Endothelial cell of umbilical vein (primary cell): Measurements from ENCODE around the gene TGIF1. TPM values are rescaled to one million over a fixed set of nuclear protein-coding genes. Genes with fewer than 3 reads are reported as not detected.

ENCODE experiments used
- BruUV-seq: library from RNA; stranded (reverse); fragments of 400-500 nt; replicated peaks from 2 replicates; lab custom pipeline; 2021; lab: Mats Ljungman, UMichigan
- CTCF ChIA-PET: fragments of 300-600, 350-600 bp; sonication (Branson Sonifier 250); formaldehyde crosslinking; loops from one replicate; lab custom pipeline; 2021; ENCODE audit warnings: antibody characterized with exemption, inconsistent platforms; lab: Charles Lee
- POLR2A ChIA-PET: fragments of 300-600, 350-600 bp; sonication (Branson Sonifier 250); formaldehyde crosslinking; loops from one replicate; lab custom pipeline; 2021; ENCODE audit warnings: antibody characterized with exemption, inconsistent platforms; lab: Charles Lee
- DNase-seq: peaks from one replicate; pipeline ENCODE4 v3.0.0-alpha.2; 2011; ENCODE audit warnings: low read depth, low spot score
- FAIRE-seq: peaks from 2 replicates; lab custom pipeline; 2011; peaks lifted over from hg19 to GRCh38; lab: Jason Lieb, UNC
- H2AFZ ChIP-seq: 2 replicates; pipeline ENCODE4 v1.6.0; 2012; ENCODE audit warnings: low read depth, low read length, control low read depth, inconsistent platforms
- H3K27ac ChIP-seq: 2 replicates; pipeline ENCODE4 v1.5.1; 2011; ENCODE audit warnings: low read depth, mild to moderate bottlenecking, control low read depth, low read length, moderate library complexity; ENCODE audit not compliant: insufficient read depth
- H3K27me3 ChIP-seq, 2 experiments: 2 replicates each; pipeline versions ENCODE4 v1.6.0 to v1.6.1; 2011; ENCODE audit warnings: low read length in 2 of 2, mixed read lengths in 1 of 2; ENCODE audit not compliant: control insufficient read depth in 2 of 2, insufficient read depth in 2 of 2
- H3K36me3 ChIP-seq, 2 experiments: 2 replicates in 1 of 2; 3 replicates in 1 of 2; pipeline ENCODE4 v1.5.1; 2011; ENCODE audit warnings: low read length in 2 of 2, mild to moderate bottlenecking in 1 of 2, moderate library complexity in 1 of 2; ENCODE audit not compliant: control insufficient read depth in 2 of 2, insufficient read depth in 2 of 2; ENCODE audit errors: extremely low read depth in 1 of 2
- H3K4me1 ChIP-seq: 3 replicates; pipeline ENCODE4 v1.5.1; 2011; ENCODE audit warnings: mild to moderate bottlenecking, low read length; ENCODE audit not compliant: control insufficient read depth, insufficient read depth; ENCODE audit errors: extremely low read depth
- H3K4me2 ChIP-seq: 2 replicates; pipeline ENCODE4 v1.6.1; 2011; ENCODE audit warnings: low read length, control low read depth, mixed read lengths; ENCODE audit not compliant: insufficient read depth
- H3K4me3 ChIP-seq, 3 experiments: fragments of 200-600 bp in 1 of 3; sonication (generic), shearing (Covaris generic) in 1 of 3; replicated peaks in 1 of 3; 2 replicates each; pipeline ENCODE4 v1.5.1; 2011 to 2016; ENCODE audit warnings: control low read depth in 3 of 3, low read length in 3 of 3, mild to moderate bottlenecking in 2 of 3, inconsistent platforms in 1 of 3, low read depth in 1 of 3, moderate library complexity in 1 of 3; ENCODE audit not compliant: insufficient read depth in 1 of 3
- H3K79me2 ChIP-seq: 2 replicates; pipeline ENCODE4 v1.6.0; 2012; ENCODE audit warnings: low read length, inconsistent platforms; ENCODE audit not compliant: control insufficient read depth, insufficient read depth
- H3K9ac ChIP-seq: replicated peaks from 2 replicates; pipeline ENCODE3; 2011; ENCODE audit warnings: low read length, control low read depth; ENCODE audit not compliant: insufficient read depth; ENCODE audit errors: extremely low read depth
- H3K9me1 ChIP-seq: replicated peaks from 3 replicates; pipeline ENCODE4 v1.6.0; 2011; ENCODE audit warnings: mild to moderate bottlenecking, low read length; ENCODE audit not compliant: control insufficient read depth, insufficient read depth; ENCODE audit errors: extremely low read depth
- H3K9me3 ChIP-seq: replicated peaks from 2 replicates; pipeline ENCODE4 v1.5.1; 2012; ENCODE audit warnings: low read length, inconsistent platforms; ENCODE audit not compliant: control insufficient read depth, insufficient read depth
- H4K20me1 ChIP-seq: replicated peaks from 2 replicates; pipeline ENCODE3; 2011; ENCODE audit warnings: mild to moderate bottlenecking, low read length; ENCODE audit not compliant: control insufficient read depth, insufficient read depth; ENCODE audit errors: extremely low read depth
- EZH2 ChIP-seq: IDR thresholded peaks from 2 replicates; pipeline ENCODE4 v1.6.1; 2012; ENCODE audit warnings: borderline replicate concordance, low read depth, mild to moderate bottlenecking, moderate library complexity, low read length, inconsistent platforms; ENCODE audit not compliant: severe bottlenecking
- FOS ChIP-seq: IDR thresholded peaks from 2 replicates; pipeline ENCODE4 v1.6.1; 2011; ENCODE audit warnings: mild to moderate bottlenecking, low read length, moderate library complexity, borderline replicate concordance; ENCODE audit not compliant: insufficient read depth
- GATA2 ChIP-seq: IDR thresholded peaks from 2 replicates; pipeline ENCODE4 v1.7.0; 2011; ENCODE audit warnings: low read depth, mild to moderate bottlenecking, moderate library complexity, mixed read lengths, low read length; ENCODE audit not compliant: insufficient read length, insufficient read depth
- JUN ChIP-seq: IDR thresholded peaks from 2 replicates; pipeline ENCODE4 v1.6.1; 2011; ENCODE audit warnings: borderline replicate concordance, low read depth; ENCODE audit not compliant: insufficient read length, insufficient read depth
- MAX ChIP-seq: IDR thresholded peaks from 2 replicates; pipeline ENCODE4 v1.6.1; 2011; ENCODE audit not compliant: insufficient read depth, insufficient read length
- MYC ChIP-seq: IDR thresholded peaks from one replicate; pipeline ENCODE4 v1.6.1; 2011; ENCODE audit warnings: mild to moderate bottlenecking, low read depth, low read length
- POLR2A ChIP-seq: IDR thresholded peaks from 2 replicates; pipeline ENCODE4 v1.6.1; 2012; ENCODE audit warnings: low read depth, mild to moderate bottlenecking, control low read depth, low read length
- POLR2AphosphoS5 ChIP-seq: IDR thresholded peaks from 2 replicates; pipeline ENCODE4 v1.6.1; 2012; ENCODE audit warnings: low read depth, mild to moderate bottlenecking, control low read depth, low read length, moderate library complexity; ENCODE audit not compliant: insufficient read depth
- dilution Hi-C: fragments of 300-500 bp; cut with MboI; formaldehyde crosslinking; loops from one replicate; pipeline ENCODE4 v1.15.0; 2019; ENCODE audit warnings: low sequenced_read_pairs; ENCODE audit not compliant: extremely low pct_ligation_motif_present
- intact Hi-C: fragments of 100-400 bp; cut with micrococcal nuclease; formaldehyde crosslinking; loops from one replicate; pipeline ENCODE4 v1.10.0; 2022
- polyA plus RNA-seq, 4 experiments: library from polyadenylated mRNA; depleted of rRNA in 3 of 4; stranded (reverse) in 3 of 4; unstranded in 1 of 4; fragments of >200 nt; gene quantifications; 2 replicates each; pipeline versions ENCODE4 v1.2.1 to v1.2.3, GENCODE V29; 2011 to 2012; ENCODE audit warnings: missing spikeins in 1 of 4
- total RNA-seq: library from RNA; stranded (reverse); gene quantifications from 2 replicates; pipeline ENCODE4 v1.2.3, GENCODE V29; 2021
- TF ChIP-seq, protein P1 (sequence below), 2 donors: IDR thresholded peaks; 1 replicate in 1 of 2; 2 replicates in 1 of 2; pipeline ENCODE4 v1.5.1; 2011; ENCODE audit warnings: low read length in 2 of 2, mild to moderate bottlenecking in 2 of 2, moderate library complexity in 2 of 2, control low read depth in 1 of 2, inconsistent platforms in 1 of 2, low read depth in 1 of 2; ENCODE audit not compliant: insufficient read depth in 1 of 2; ENCODE audit errors: extremely low read depth in 1 of 2

The TGIF1 gene
- total and polyA plus RNA-seq, 2 donors (not counting 3 experiments of a cell fraction or from before 2014, with no cell fraction given) = 75.6 to 96.6 TPM

- Histone ChIP-seq H3K9ac (peak overlapping the region; percentile 96), H3K4me1 (peaks cover 54% of the 10 kb centered on the region), H4K20me1 (no peaks in the 10 kb centered on the region), H3K27ac (peak overlapping the region; percentile 98), H3K79me2 (peaks cover 84% of the 10 kb centered on the region), H3K36me3 (peaks cover 18 to 27% of the 10 kb centered on the region in 2 experiments), H2AFZ (no peak overlapping the region), H3K27me3 (no peaks in the 10 kb centered on the region), H3K4me3 (peak overlapping the region in 1 of 3 experiments; percentile 92), H3K9me1 (no peaks in the 10 kb centered on the region), H3K9me3 (no peaks in the 10 kb centered on the region), H3K4me2 (peak overlapping the region; percentile 98)
- FAIRE-seq (no peak), DNase-seq (no peak)
- CTCF ChIA-PET = interaction anchor here (0.7 to 6.0 kb wide), 20 partner anchors 8 to 543 kb away, joined by 3 to 61 read pairs (median 5); no protein-coding TSS in a partner anchor
- dilution Hi-C loops (loop anchor here (25.0 kb wide), 1 partner anchor 193 kb away; the partner anchor contains the start of gene MYL12B), intact Hi-C loops (loop anchor here (2.0 kb wide), 1 partner anchor 44 kb away; no protein-coding TSS in a partner anchor)
- BruUV-seq = no TSS peak
- POLR2A ChIA-PET = interaction anchor here (2.0 to 3.1 kb wide), 2 partner anchors 11 to 139 kb away, joined by 12 to 14 read pairs; no protein-coding TSS in a partner anchor
- TF ChIP-seq JUN = no peak
These were observed 5.2 kb downstream of the TGIF1 start for GRCh38 chr18:3455090-3455635.

GRCh38 chr18:3455907-3456685 lies 6.1 kb downstream of the TGIF1 start:
- peaks cover 18 to 31% of the 10 kb centered on the region in 2 experiments for H3K36me3 ChIP-seq
- FAIRE-seq = no peak
- H4K20me1 ChIP-seq = no peaks in the 10 kb centered on the region
- H3K4me1 ChIP-seq = peaks cover 54% of the 10 kb centered on the region
- H3K27me3 ChIP-seq = no peaks in the 10 kb centered on the region
- intact Hi-C loops = loop anchor here (2.0 kb wide), 1 partner anchor 43 kb away; no protein-coding TSS in a partner anchor
- no peak overlapping the region for H2AFZ ChIP-seq
- dilution Hi-C loops = loop anchor here (25.0 kb wide), 1 partner anchor 194 kb away; the partner anchor contains the start of gene MYL12B
- peaks cover 81% of the 10 kb centered on the region for H3K79me2 ChIP-seq
- peak overlapping the region; percentile 98 for H3K4me2 ChIP-seq
- CTCF ChIA-PET = interaction anchor here (0.9 to 6.0 kb wide), 11 partner anchors 7 to 210 kb away, joined by 3 to 61 read pairs (median 19); no protein-coding TSS in a partner anchor
- DNase-seq = no peak
- no peak overlapping the region for H3K27ac ChIP-seq
- H3K9ac ChIP-seq = no peak overlapping the region
- TF ChIP-seq JUN (no peak), GATA2 (no peak), MAX (no peak), EZH2 (no peak), MYC (no peak), POLR2AphosphoS5 (no peak), POLR2A (no peak), FOS (no peak)
- TF ChIP-seq, protein P1, sequence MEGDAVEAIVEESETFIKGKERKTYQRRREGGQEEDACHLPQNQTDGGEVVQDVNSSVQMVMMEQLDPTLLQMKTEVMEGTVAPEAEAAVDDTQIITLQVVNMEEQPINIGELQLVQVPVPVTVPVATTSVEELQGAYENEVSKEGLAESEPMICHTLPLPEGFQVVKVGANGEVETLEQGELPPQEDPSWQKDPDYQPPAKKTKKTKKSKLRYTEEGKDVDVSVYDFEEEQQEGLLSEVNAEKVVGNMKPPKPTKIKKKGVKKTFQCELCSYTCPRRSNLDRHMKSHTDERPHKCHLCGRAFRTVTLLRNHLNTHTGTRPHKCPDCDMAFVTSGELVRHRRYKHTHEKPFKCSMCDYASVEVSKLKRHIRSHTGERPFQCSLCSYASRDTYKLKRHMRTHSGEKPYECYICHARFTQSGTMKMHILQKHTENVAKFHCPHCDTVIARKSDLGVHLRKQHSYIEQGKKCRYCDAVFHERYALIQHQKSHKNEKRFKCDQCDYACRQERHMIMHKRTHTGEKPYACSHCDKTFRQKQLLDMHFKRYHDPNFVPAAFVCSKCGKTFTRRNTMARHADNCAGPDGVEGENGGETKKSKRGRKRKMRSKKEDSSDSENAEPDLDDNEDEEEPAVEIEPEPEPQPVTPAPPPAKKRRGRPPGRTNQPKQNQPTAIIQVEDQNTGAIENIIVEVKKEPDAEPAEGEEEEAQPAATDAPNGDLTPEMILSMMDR (IDR thresholded peaks at IDR 0.05; ENCODE audit: extremely low read depth in 1 of 2, insufficient read depth in 1 of 2, low read depth in 1 of 2, low read length in 2 of 2) = no peak
- POLR2A ChIA-PET = interaction anchor here (0.6 to 3.1 kb wide), 2 partner anchors 10 to 211 kb away, joined by 3 to 14 read pairs; no protein-coding TSS in a partner anchor
- no TSS peak for BruUV-seq
- H3K4me3 ChIP-seq = no peak overlapping the region
- H3K9me1 ChIP-seq = no peaks in the 10 kb centered on the region
- no peaks in the 10 kb centered on the region for H3K9me3 ChIP-seq
